ENCODE results near the gene KRR1. TPM values are rescaled to one million over a fixed set of nuclear protein-coding genes. Genes with fewer than 3 reads are reported as not detected.
"Not testable (repeated sequence)": the region's sequence is repeated elsewhere in the genome, so short reads cannot be mapped to it uniquely, and the experiment has no call there.

KRR1 gene
- total RNA-seq, 2 experiments from 2014 or later, result 144 to 148 TPM

- Mint-ChIP-seq H3K4me1 (ENCODE audit: low read depth) (no peaks in the 10 kb centered on the region), H3K27me3 (peaks cover 6% of the 10 kb centered on the region), H3K27ac (no peak overlapping the region), H3K4me3 (no peak overlapping the region), H3K36me3 (ENCODE audit: low read depth) (no peaks in the 10 kb centered on the region), H3K9me3 (no peaks in the 10 kb centered on the region)
- Histone ChIP-seq H3K4me1 (ENCODE audit: insufficient read depth, low read length) (no peaks in the 10 kb centered on the region), H3K27me3 (ENCODE audit: control insufficient read depth in 1 of 2, insufficient read depth in 2 of 2, low read length in 2 of 2) (no peaks in the 10 kb centered on the region), H3K27ac (ENCODE audit: low read depth in 1 of 2, low read length in 2 of 2) (no peak overlapping the region), H3K4me3 (ENCODE audit: low read length) (no peak overlapping the region), H3K9me3 (ENCODE audit: control insufficient read depth in 1 of 2, insufficient read depth in 1 of 2, low read length in 2 of 2) (peaks cover 0 to under 1% of the 10 kb centered on the region in 2 experiments), H3K36me3 (ENCODE audit: insufficient read depth, low read length) (no peaks in the 10 kb centered on the region)
- POLR2A ChIA-PET, result no interaction called here
- TF ChIP-seq CTCF (IDR thresholded peaks at IDR 0.05), result no peak
- no peak for ATAC-seq (ENCODE audit: poor library complexity)
- intact Hi-C loops (cut with DNase I, micrococcal nuclease), result no loop called here
- DNase-seq, result no peak
- CTCF ChIA-PET, result interaction anchor here (1.8 kb wide), 1 partner anchor 10 kb away, joined by 6 read pairs; no protein-coding TSS in a partner anchor
These were observed 64.6 kb downstream of the KRR1 start for GRCh38 chr12:75446857-75447256.

- ATAC-seq (ENCODE audit: poor library complexity); H3K27ac Mint-ChIP-seq; CTCF ChIA-PET: not testable (repeated sequence)
These were observed 66.3 kb downstream of the KRR1 start for GRCh38 chr12:75445137-75445507.

GRCh38 chr12:75444429-75445136, 66.8 kb downstream of the KRR1 start:
- Histone ChIP-seq H3K4me1 (ENCODE audit: insufficient read depth, low read length) (no peaks in the 10 kb centered on the region), H3K9me3 (ENCODE audit: control insufficient read depth in 1 of 2, insufficient read depth in 1 of 2, low read length in 2 of 2) (peaks cover 0 to 4% of the 10 kb centered on the region in 2 experiments), H3K36me3 (ENCODE audit: insufficient read depth, low read length) (no peaks in the 10 kb centered on the region), H3K27ac (ENCODE audit: low read depth in 1 of 2, low read length in 2 of 2) (no peak overlapping the region), H3K27me3 (ENCODE audit: control insufficient read depth in 1 of 2, insufficient read depth in 2 of 2, low read length in 2 of 2) (no peaks in the 10 kb centered on the region), H3K4me3 (ENCODE audit: low read length) (no peak overlapping the region)
- no peak overlapping the region for H3K4me3 Mint-ChIP-seq
- no peaks in the 10 kb centered on the region for H3K4me1 Mint-ChIP-seq (ENCODE audit: low read depth)
- ChIA-PET CTCF (no interaction called here), POLR2A (no interaction called here)
- intact Hi-C loops (cut with DNase I, micrococcal nuclease), result no loop called here
- peaks cover 10% of the 10 kb centered on the region for H3K27me3 Mint-ChIP-seq
- no peak overlapping the region for H3K27ac Mint-ChIP-seq
- TF ChIP-seq CTCF (IDR thresholded peaks at IDR 0.05), result no peak
- DNase-seq, result no peak
- ATAC-seq (ENCODE audit: poor library complexity), result no peak
- no peaks in the 10 kb centered on the region for H3K36me3 Mint-ChIP-seq (ENCODE audit: low read depth)
- no peaks in the 10 kb centered on the region for H3K9me3 Mint-ChIP-seq

More at GRCh38 chr12:75445137-75445507, 66.3 kb downstream of the KRR1 start:
- H3K4me3 ChIP-seq (ENCODE audit: low read length); H3K36me3 Mint-ChIP-seq (ENCODE audit: low read depth); H3K9me3 ChIP-seq (ENCODE audit: control insufficient read depth in 1 of 2, insufficient read depth in 1 of 2, low read length in 2 of 2); H3K27me3 Mint-ChIP-seq; POLR2A ChIA-PET; H3K27ac ChIP-seq (ENCODE audit: low read depth in 1 of 2, low read length in 2 of 2); H3K27me3 ChIP-seq (ENCODE audit: control insufficient read depth in 1 of 2, insufficient read depth in 2 of 2, low read length in 2 of 2); H3K4me1 ChIP-seq (ENCODE audit: insufficient read depth, low read length); H3K9me3 Mint-ChIP-seq; H3K4me3 Mint-ChIP-seq; intact Hi-C loops (cut with DNase I, micrococcal nuclease); H3K4me1 Mint-ChIP-seq (ENCODE audit: low read depth); H3K36me3 ChIP-seq (ENCODE audit: insufficient read depth, low read length); DNase-seq: not testable (repeated sequence)

GRCh38 chr12:75443709-75444108, 67.7 kb downstream of the KRR1 start:
- no peak overlapping the region for H3K27ac Mint-ChIP-seq
- peaks cover 10% of the 10 kb centered on the region for H3K27me3 Mint-ChIP-seq
- no peaks in the 10 kb centered on the region for H3K36me3 Mint-ChIP-seq (ENCODE audit: low read depth)
- no peaks in the 10 kb centered on the region for H3K9me3 Mint-ChIP-seq
- no peak for TF ChIP-seq CTCF (IDR thresholded peaks at IDR 0.05)
- peaks cover 0 to 4% of the 10 kb centered on the region in 2 experiments for H3K9me3 ChIP-seq (ENCODE audit: control insufficient read depth in 1 of 2, insufficient read depth in 1 of 2, low read length in 2 of 2)
- no peaks in the 10 kb centered on the region for H3K36me3 ChIP-seq (ENCODE audit: insufficient read depth, low read length)
- ChIA-PET POLR2A (no interaction called here), CTCF (no interaction called here)
- intact Hi-C loops (cut with DNase I, micrococcal nuclease), result no loop called here
- ATAC-seq (ENCODE audit: poor library complexity), result no peak
- no peaks in the 10 kb centered on the region for H3K27me3 ChIP-seq (ENCODE audit: control insufficient read depth in 1 of 2, insufficient read depth in 2 of 2, low read length in 2 of 2)
- no peak for DNase-seq
- peaks cover 4% of the 10 kb centered on the region for H3K4me1 Mint-ChIP-seq (ENCODE audit: low read depth)
- H3K4me3 ChIP-seq (ENCODE audit: low read length), result no peak overlapping the region
- H3K27ac ChIP-seq (ENCODE audit: low read depth in 1 of 2, low read length in 2 of 2), result no peak overlapping the region
- H3K4me1 ChIP-seq (ENCODE audit: insufficient read depth, low read length), result no peaks in the 10 kb centered on the region
- no peak overlapping the region for H3K4me3 Mint-ChIP-seq

GRCh38 chr12:75442454-75442853, 69.0 kb downstream of the KRR1 start:
- POLR2A ChIA-PET, result interaction anchor here (0.6 to 1.0 kb wide), 4 partner anchors 11 to 1653 kb away, joined by 3 read pairs; partner anchors contain the start of gene GLIPR1
- intact Hi-C loops (cut with DNase I, micrococcal nuclease), result not testable (repeated sequence)
- CTCF ChIA-PET, result interaction anchor here (1.5 kb wide), 1 partner anchor 108 kb away, joined by 3 read pairs; the partner anchor contains the start of gene GLIPR1L1

More at GRCh38 chr12:75442454-75442853, 69.0 kb downstream of the KRR1 start:
- not testable (repeated sequence) for H3K27ac Mint-ChIP-seq; H3K27me3 ChIP-seq (ENCODE audit: control insufficient read depth in 1 of 2, insufficient read depth in 2 of 2, low read length in 2 of 2); H3K36me3 Mint-ChIP-seq (ENCODE audit: low read depth); H3K27ac ChIP-seq (ENCODE audit: low read depth in 1 of 2, low read length in 2 of 2); H3K9me3 ChIP-seq (ENCODE audit: control insufficient read depth in 1 of 2, insufficient read depth in 1 of 2, low read length in 2 of 2); H3K4me3 ChIP-seq (ENCODE audit: low read length); H3K36me3 ChIP-seq (ENCODE audit: insufficient read depth, low read length); DNase-seq; ATAC-seq (ENCODE audit: poor library complexity); H3K9me3 Mint-ChIP-seq; H3K4me3 Mint-ChIP-seq
- Mint-ChIP-seq H3K27me3 (peaks cover 13% of the 10 kb centered on the region), H3K4me1 (ENCODE audit: low read depth) (peaks cover 14% of the 10 kb centered on the region)
- peaks cover 12% of the 10 kb centered on the region for H3K4me1 ChIP-seq (ENCODE audit: insufficient read depth, low read length)
